ENCODE data around the gene OSBPL10. TPM values are rescaled to one million over a fixed set of nuclear protein-coding genes. Genes with fewer than 3 reads are reported as not detected.

Gene OSBPL10
- total RNA-seq, 4 donors from 2014 or later: 30.0 to 49.7 (median 43.7) TPM

- DNase-seq: no peak
- H3K4me1 ChIP-seq: no peaks in the 10 kb centered on the region
- H3K27me3 ChIP-seq: no peaks in the 10 kb centered on the region
- TF ChIP-seq POLR2A (IDR thresholded peaks at IDR 0.05) (no peak), CTCF (IDR thresholded peaks at IDR 0.05) (no peak)
- no peak overlapping the region for H3K27ac ChIP-seq
- no peak overlapping the region for H3K4me3 ChIP-seq
- no peaks in the 10 kb centered on the region for H3K9me3 ChIP-seq
- H3K36me3 ChIP-seq: no peaks in the 10 kb centered on the region
- intact Hi-C loops (cut with DNase I; ENCODE audit: low total_unique reads): no loop called here
Observed at GRCh38 chr3:31738412-31738811, 242.7 kb downstream of the OSBPL10 start.

DNA sequence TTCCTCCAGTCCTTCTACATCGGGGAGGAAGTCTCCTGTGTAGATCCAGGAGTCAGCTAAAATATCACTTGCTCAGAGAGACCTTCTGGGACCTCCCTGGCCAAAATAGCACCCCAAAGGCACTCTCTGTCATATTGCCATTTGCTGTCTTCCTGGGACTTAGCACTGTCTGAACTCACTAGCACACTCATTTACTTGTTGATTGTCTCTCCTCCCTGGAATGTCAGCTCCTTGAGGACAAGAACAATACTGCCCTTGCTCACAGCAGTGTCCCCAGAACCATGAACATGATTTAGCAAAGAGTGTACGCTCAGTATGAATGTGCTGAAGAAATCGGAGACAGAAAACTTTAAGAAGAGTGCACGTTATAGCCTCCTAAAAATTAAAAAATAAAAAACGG, 245.4 kb downstream of the OSBPL10 start:
- no peaks in the 10 kb centered on the region for H3K9me3 ChIP-seq
- H3K27ac ChIP-seq: no peak overlapping the region
- no peak overlapping the region for H3K4me3 ChIP-seq
- no peaks in the 10 kb centered on the region for H3K4me1 ChIP-seq
- no peak for TF ChIP-seq POLR2A (IDR thresholded peaks at IDR 0.05)
- no peak for TF ChIP-seq CTCF (IDR thresholded peaks at IDR 0.05)
- H3K36me3 ChIP-seq: no peaks in the 10 kb centered on the region
- intact Hi-C loops (cut with DNase I; ENCODE audit: low total_unique reads): no loop called here
- DNase-seq: no peak
- no peaks in the 10 kb centered on the region for H3K27me3 ChIP-seq

DNA sequence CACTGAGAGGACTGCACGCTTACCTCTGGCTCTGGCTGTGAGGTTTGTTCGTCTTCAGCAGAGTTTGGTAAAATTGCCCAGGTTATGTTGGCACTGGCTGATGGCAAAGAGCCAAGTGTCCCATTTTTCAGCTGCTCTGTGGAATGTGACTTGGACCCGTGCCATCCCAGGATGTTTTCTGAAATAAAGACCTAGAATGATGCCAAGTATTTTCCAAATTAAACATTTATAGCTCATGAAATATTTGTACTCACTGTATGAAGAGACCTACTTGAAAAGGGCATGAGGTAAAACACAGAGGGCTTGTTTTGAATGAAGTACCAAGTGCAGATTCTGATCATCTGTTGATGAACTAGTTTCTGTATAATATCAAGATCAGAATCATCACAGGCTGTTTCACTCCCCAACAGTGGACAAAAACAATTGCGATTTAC, 247.8 kb downstream of the OSBPL10 start:
- H3K36me3 ChIP-seq: no peaks in the 10 kb centered on the region
- no peaks in the 10 kb centered on the region for H3K9me3 ChIP-seq
- H3K4me3 ChIP-seq: no peak overlapping the region
- peak in 1 of 2 donors; percentile 27 for DNase-seq
- H3K4me1 ChIP-seq: no peaks in the 10 kb centered on the region
- no peak for TF ChIP-seq CTCF (IDR thresholded peaks at IDR 0.05)
- no peak for TF ChIP-seq POLR2A (IDR thresholded peaks at IDR 0.05)
- H3K27me3 ChIP-seq: no peaks in the 10 kb centered on the region
- intact Hi-C loops (cut with DNase I; ENCODE audit: low total_unique reads): no loop called here
- H3K27ac ChIP-seq: no peak overlapping the region

DNA sequence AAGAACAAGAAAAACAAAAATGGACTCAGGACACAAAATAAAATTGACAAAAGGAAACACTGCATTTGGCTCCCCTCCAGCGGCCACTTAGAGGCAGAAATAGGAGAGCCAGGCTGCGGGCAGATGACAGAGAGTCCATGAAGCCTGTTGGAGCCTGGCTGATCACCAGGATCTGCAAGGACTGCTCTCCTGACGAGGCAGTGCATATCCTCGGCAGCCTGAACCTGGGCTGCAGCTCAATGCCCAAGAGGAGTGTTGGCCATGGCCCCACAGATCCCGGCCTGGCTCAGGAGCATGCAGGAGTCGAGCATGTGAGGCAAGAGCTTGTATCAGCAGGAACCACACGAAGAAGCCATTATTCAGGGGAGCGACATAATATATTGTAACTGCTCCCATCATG, 248.5 kb downstream of the OSBPL10 start:
- H3K9me3 ChIP-seq: no peaks in the 10 kb centered on the region
- H3K27ac ChIP-seq: no peak overlapping the region
- no peaks in the 10 kb centered on the region for H3K36me3 ChIP-seq
- no peak for DNase-seq
- H3K4me1 ChIP-seq: no peaks in the 10 kb centered on the region
- intact Hi-C loops (cut with DNase I; ENCODE audit: low total_unique reads): no loop called here
- no peaks in the 10 kb centered on the region for H3K27me3 ChIP-seq
- TF ChIP-seq POLR2A (IDR thresholded peaks at IDR 0.05) (no peak), CTCF (IDR thresholded peaks at IDR 0.05) (no peak)
- H3K4me3 ChIP-seq: no peak overlapping the region

- Histone ChIP-seq H3K27ac (no peak overlapping the region), H3K9me3 (no peaks in the 10 kb centered on the region), H3K36me3 (no peaks in the 10 kb centered on the region), H3K4me3 (no peak overlapping the region), H3K4me1 (no peaks in the 10 kb centered on the region), H3K27me3 (no peaks in the 10 kb centered on the region)
- no peak for DNase-seq
- intact Hi-C loops (cut with DNase I; ENCODE audit: low total_unique reads): no loop called here
- TF ChIP-seq POLR2A (IDR thresholded peaks at IDR 0.05): no peak
- no peak for TF ChIP-seq CTCF (IDR thresholded peaks at IDR 0.05)
Observed at GRCh38 chr3:31729573-31729972, 251.5 kb downstream of the OSBPL10 start.
